GM12875 (cell line): ENCODE results near the gene MAPK1.
A peak's percentile ranks its signal among the peaks of the same experiment; 100 is the strongest.

Experiments
- H3K4me3 ChIP-seq: one replicate; pipeline ENCODE4 v1.5.1; 2011; ENCODE audit warnings: low read depth, low read length, control low read depth
- CTCF ChIP-seq: IDR thresholded peaks from 2 replicates; pipeline ENCODE4 v1.5.1; 2011; ENCODE audit warnings: low read depth, mild to moderate bottlenecking, control low read depth, inconsistent platforms, low read length, moderate library complexity, borderline replicate concordance; ENCODE audit not compliant: insufficient read depth

The MAPK1 gene

GRCh38 chr22:21741790-21742189 is 125.7 kb downstream of the MAPK1 start:
- H3K4me3 ChIP-seq, result no peak overlapping the region
- no peak for TF ChIP-seq CTCF

DNA sequence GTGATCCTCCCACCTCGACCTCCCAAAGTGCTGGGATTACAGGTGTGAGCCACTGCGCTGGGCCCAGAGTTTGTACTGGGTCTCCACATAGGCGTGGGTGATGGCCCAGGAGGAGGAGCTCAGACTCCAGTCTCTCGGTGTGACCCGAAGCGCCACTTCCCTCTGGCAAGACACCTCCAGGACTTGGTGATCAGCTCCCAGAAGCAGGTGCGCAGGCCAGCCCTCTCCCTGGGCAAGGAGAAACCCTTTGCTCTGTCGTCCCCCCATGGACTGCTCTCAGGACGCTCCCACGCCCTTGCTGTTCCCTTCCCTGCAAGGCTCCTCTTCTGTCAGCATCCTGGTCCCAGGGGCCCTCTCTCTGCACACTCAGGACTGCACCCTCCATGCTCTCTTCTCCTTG is 126.4 kb downstream of the MAPK1 start:
- TF ChIP-seq CTCF, result no peak
- H3K4me3 ChIP-seq, result no peak overlapping the region

GRCh38 chr22:21739828-21740377 is 127.5 kb downstream of the MAPK1 start:
- no peak for TF ChIP-seq CTCF
- H3K4me3 ChIP-seq, result no peak overlapping the region

DNA sequence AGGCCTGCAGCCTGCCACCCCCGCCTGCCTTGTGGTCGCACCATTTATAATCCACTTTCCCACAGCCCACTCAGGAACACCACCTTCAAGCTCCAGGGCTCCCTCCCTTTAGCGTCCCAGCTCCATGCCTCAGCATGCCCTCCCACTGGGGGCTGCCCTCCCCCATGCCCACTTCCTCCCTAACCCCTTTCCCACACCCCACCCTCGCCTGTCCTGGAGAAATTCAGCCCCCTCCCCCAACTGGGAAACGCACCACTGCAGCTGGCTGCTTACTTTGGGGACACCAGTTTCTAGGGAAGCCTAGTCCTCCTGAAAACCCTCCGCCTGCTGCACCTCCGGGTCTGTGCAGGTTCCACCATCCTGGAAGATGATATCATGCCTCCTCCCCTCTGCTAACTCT is 128.5 kb downstream of the MAPK1 start:
- no peak overlapping the region for H3K4me3 ChIP-seq
- no peak for TF ChIP-seq CTCF

DNA sequence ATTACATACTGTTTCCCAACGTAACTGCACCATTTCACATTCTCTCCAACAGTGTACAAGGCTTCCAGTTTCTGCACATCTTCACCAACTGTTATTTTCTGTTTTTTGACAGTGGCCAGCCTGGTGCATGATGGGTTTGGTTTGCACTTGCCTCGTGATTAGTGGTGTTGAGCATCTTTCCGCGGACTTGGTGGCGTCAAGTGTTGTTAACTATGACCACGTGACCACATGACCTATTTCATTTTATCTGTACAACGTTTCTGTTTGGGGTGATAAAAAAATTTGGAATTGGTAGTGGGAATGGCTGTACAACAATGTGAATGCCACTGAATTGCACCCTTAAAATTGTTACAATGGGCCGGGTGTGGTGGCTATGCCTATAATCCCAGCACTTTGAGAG is 129.4 kb downstream of the MAPK1 start:
- H3K4me3 ChIP-seq, result no peak overlapping the region
- TF ChIP-seq CTCF, result no peak

DNA sequence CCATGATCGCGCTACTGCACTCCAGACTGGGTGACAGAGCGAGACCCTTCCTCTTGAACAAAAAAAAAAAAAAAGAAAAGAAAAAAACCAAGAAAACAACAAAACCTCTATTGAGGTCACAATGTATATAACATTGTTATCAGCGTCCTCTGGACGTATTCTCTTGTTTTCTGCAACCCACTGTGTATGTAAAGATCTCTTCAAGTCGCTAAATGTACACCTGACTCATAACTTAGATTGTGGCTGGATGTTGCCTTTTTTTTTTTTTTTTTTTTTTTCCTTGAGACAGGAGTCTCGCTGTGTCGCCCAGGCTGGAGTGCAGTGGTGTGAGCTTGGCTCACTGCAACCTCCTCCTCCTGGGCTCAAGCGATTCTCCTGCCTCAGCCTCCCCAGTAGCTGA is 130.5 kb downstream of the MAPK1 start:
- no peak overlapping the region for H3K4me3 ChIP-seq
- no peak for TF ChIP-seq CTCF

GRCh38 chr22:21736084-21736642 is 131.3 kb downstream of the MAPK1 start:
- TF ChIP-seq CTCF, result no peak
- peak overlapping the region; percentile 14 for H3K4me3 ChIP-seq
